Upper lobe of right lung (tissue), 1 donor: ENCODE measurements around the gene HOXD4. TPM values are rescaled to one million over a fixed set of nuclear protein-coding genes. Genes with fewer than 3 reads are reported as not detected.

Source experiments
- ATAC-seq: fragments of 200-7000 bp; cut with Tn5 transposase; one replicate; pipeline ENCODE4 v1.9.1; 2020; ENCODE audit warnings: mild to moderate bottlenecking, moderate library complexity
- DNase-seq: peaks from one replicate; pipeline ENCODE4 v3.0.0-alpha.2; 2020
- H3K27ac ChIP-seq: fragments of 200-600 bp; one replicate; pipeline ENCODE4 v1.8.0; 2022
- H3K27me3 ChIP-seq: fragments of 200-600 bp; one replicate; pipeline ENCODE4 v1.8.0; 2022; ENCODE audit warnings: mild to moderate bottlenecking
- H3K36me3 ChIP-seq: fragments of 200-600 bp; one replicate; pipeline ENCODE4 v1.8.0; 2022
- H3K4me1 ChIP-seq: fragments of 200-600 bp; one replicate; pipeline ENCODE4 v1.8.0; 2022
- H3K4me3 ChIP-seq: fragments of 200-600 bp; one replicate; pipeline ENCODE4 v1.8.0; 2022; ENCODE audit warnings: mild to moderate bottlenecking
- H3K9me3 ChIP-seq: fragments of 200-600 bp; one replicate; pipeline ENCODE4 v1.8.0; 2022
- CTCF ChIP-seq: fragments of 200-600 bp; IDR thresholded peaks from one replicate; pipeline ENCODE4 v1.8.0; 2022; ENCODE audit warnings: antibody characterized with exemption
- intact Hi-C: fragments of 100-400 bp; cut with DNase I; formaldehyde crosslinking; loops from one replicate; pipeline ENCODE4 v1.11.0; 2022
- total RNA-seq: library from RNA; stranded (reverse); fragmentation: NEBNext Ultra II Directional; extraction: Animal tissue kit (Norgen Biotek cat#: 25700); gene quantifications from one replicate; pipeline ENCODE4 v1.2.1, GENCODE V29; 2021
- donor health status: DM: no; HTN: yes; CAD: no; lungs with severe emphysema.

Gene HOXD4
- total RNA-seq, 1 donor from 2014 or later = 0.84 TPM

- TF ChIP-seq CTCF = no peak
- Histone ChIP-seq H3K4me1 (no peaks in the 10 kb centered on the region), H3K9me3 (no peaks in the 10 kb centered on the region), H3K27me3 (peaks cover 100% of the 10 kb centered on the region), H3K36me3 (no peaks in the 10 kb centered on the region), H3K4me3 (no peak within 1 kb of the TSS), H3K27ac (no peak within 1 kb of the TSS)
- intact Hi-C loops = no loop called here
- DNase-seq (no peak), ATAC-seq (no peak)
These were observed 35.2 kb upstream of the HOXD4 start, which contains the start of gene HOXD10 for GRCh38 chr2:176115883-176116813. Gene HOXD10, plus strand, starts transcription at chr2:176116778. Its CDS starts 56 bp downstream, at chr2:176116834.

GRCh38 chr2:176117162-176117822, 34.1 kb upstream of the HOXD4 start:
- H3K4me3 ChIP-seq = no peak overlapping the region
- ATAC-seq (no peak), DNase-seq (no peak)
- no peaks in the 10 kb centered on the region for H3K9me3 ChIP-seq
- H3K36me3 ChIP-seq = no peaks in the 10 kb centered on the region
- no peak overlapping the region for H3K27ac ChIP-seq
- peaks cover under 1% of the 10 kb centered on the region for H3K4me1 ChIP-seq
- peaks cover 100% of the 10 kb centered on the region for H3K27me3 ChIP-seq
- intact Hi-C loops = no loop called here
- TF ChIP-seq CTCF = no peak

- ATAC-seq (no peak), DNase-seq (no peak)
- peaks cover 6% of the 10 kb centered on the region for H3K4me1 ChIP-seq
- H3K27ac ChIP-seq = no peak overlapping the region
- H3K36me3 ChIP-seq = no peaks in the 10 kb centered on the region
- no peaks in the 10 kb centered on the region for H3K9me3 ChIP-seq
- TF ChIP-seq CTCF = no peak
- intact Hi-C loops = no loop called here
- H3K27me3 ChIP-seq = peaks cover 100% of the 10 kb centered on the region
- no peak overlapping the region for H3K4me3 ChIP-seq
These were observed 33.5 kb upstream of the HOXD4 start for GRCh38 chr2:176117823-176118371.

- peaks cover 11% of the 10 kb centered on the region for H3K4me1 ChIP-seq
- H3K27me3 ChIP-seq = peaks cover 100% of the 10 kb centered on the region
- H3K4me3 ChIP-seq = no peak overlapping the region
- ATAC-seq = no peak
- H3K9me3 ChIP-seq = no peaks in the 10 kb centered on the region
- no peaks in the 10 kb centered on the region for H3K36me3 ChIP-seq
- TF ChIP-seq CTCF = peak; percentile 17
- intact Hi-C loops = no loop called here
- no peak overlapping the region for H3K27ac ChIP-seq
- DNase-seq = no peak
These were observed 32.6 kb upstream of the HOXD4 start for GRCh38 chr2:176118601-176119339.
